Mucosa of gallbladder (tissue), 1 donor: ENCODE data around the gene KRT4. TPM values are rescaled to one million over a fixed set of nuclear protein-coding genes. Genes with fewer than 3 reads are reported as not detected.

ENCODE experiments used
- total RNA-seq: library from RNA; stranded (reverse); gene quantifications from one replicate; pipeline ENCODE4 v1.2.1, GENCODE V29; 2021
- donor health status: DM: no; HTN: no; CAD: no.

Gene KRT4
- total RNA-seq, 1 donor from 2014 or later: not detected

Other genes with a start within 250 kb of the KRT4 start
- not detected for gene KRT74, start 240.3 kb downstream of the KRT4 start, total RNA-seq
- not detected for gene KRT72, start 212.7 kb downstream of the KRT4 start, total RNA-seq
- gene KRT73, start 195.6 kb downstream of the KRT4 start, total RNA-seq: not detected
- gene KRT2, start 161.9 kb downstream of the KRT4 start, total RNA-seq: not detected
- gene KRT1, start 133.7 kb downstream of the KRT4 start, total RNA-seq: 2.9 TPM
- gene KRT77, start 110.6 kb downstream of the KRT4 start, total RNA-seq: not detected
- not detected for gene KRT76, start 36.8 kb downstream of the KRT4 start, total RNA-seq
- gene KRT3, start 18.0 kb downstream of the KRT4 start, total RNA-seq: not detected
- not detected for gene KRT79, start 20.2 kb upstream of the KRT4 start, total RNA-seq
- not detected for gene KRT78, start 34.9 kb upstream of the KRT4 start, total RNA-seq
- 1,446 TPM for gene KRT8, start 91.0 kb upstream of the KRT4 start, total RNA-seq
- gene KRT18, start 135.0 kb upstream of the KRT4 start, total RNA-seq: 564 TPM
- gene EIF4B, start 192.3 kb upstream of the KRT4 start, total RNA-seq: 546 TPM
- gene TNS2, start 235.9 kb upstream of the KRT4 start, total RNA-seq: 124 TPM